Hepatocyte (in vitro differentiated cells): ENCODE data around the gene FILIP1L. TPM values are rescaled to one million over a fixed set of nuclear protein-coding genes. Genes with fewer than 3 reads are reported as not detected.

ENCODE experiments used
- DNase-seq: peaks from one replicate; pipeline ENCODE4 v3.0.0-alpha.2; 2016; ENCODE audit warnings: low spot score
- H2AFZ ChIP-seq: fragments of 200-600 bp; sonication (generic); 2 replicates; pipeline ENCODE4 v1.6.0; 2016; ENCODE audit warnings: antibody characterized with exemption, mild to moderate bottlenecking
- H3K27ac ChIP-seq: fragments of 200-600 bp; sonication (generic); 2 replicates; pipeline ENCODE4 v1.5.1; 2016; ENCODE audit warnings: mild to moderate bottlenecking
- H3K27me3 ChIP-seq: fragments of 200-600 bp; sonication (generic); 2 replicates; pipeline ENCODE4 v1.6.1; 2016
- H3K36me3 ChIP-seq: fragments of 200-600 bp; sonication (generic); replicated peaks from 2 replicates; pipeline ENCODE4 v1.5.1; 2016; ENCODE audit warnings: low read depth; ENCODE audit not compliant: insufficient read depth
- H3K4me1 ChIP-seq: fragments of 200-600 bp; sonication (generic); 2 replicates; pipeline ENCODE4 v1.5.1; 2016; ENCODE audit warnings: mild to moderate bottlenecking, moderate library complexity; ENCODE audit not compliant: insufficient read depth
- H3K4me2 ChIP-seq: fragments of 200-600 bp; sonication (generic); 2 replicates; pipeline ENCODE4 v1.6.0; 2016
- H3K4me3 ChIP-seq: fragments of 200-600 bp; sonication (generic); 2 replicates; pipeline ENCODE4 v1.5.1; 2016; ENCODE audit warnings: mild to moderate bottlenecking
- H3K79me2 ChIP-seq: fragments of 200-600 bp; sonication (generic); 2 replicates; pipeline ENCODE4 v1.6.0; 2017; ENCODE audit warnings: mild to moderate bottlenecking
- H3K9me2 ChIP-seq: fragments of 200-600 bp; sonication (generic); replicated peaks from 2 replicates; pipeline ENCODE4 v1.6.0; 2017; ENCODE audit warnings: mild to moderate bottlenecking; ENCODE audit not compliant: insufficient read depth
- H3K9me3 ChIP-seq: fragments of 200-600 bp; sonication (generic); 2 replicates; pipeline ENCODE4 v1.5.1; 2016; ENCODE audit warnings: low read depth, mild to moderate bottlenecking
- H4K20me1 ChIP-seq: fragments of 200-600 bp; sonication (generic); 2 replicates; pipeline ENCODE4 v1.6.0; 2016; ENCODE audit warnings: mild to moderate bottlenecking; ENCODE audit not compliant: insufficient read depth, poor library complexity, severe bottlenecking
- EZH2 ChIP-seq: fragments of 200-600 bp; sonication (generic); IDR thresholded peaks from 2 replicates; pipeline ENCODE4 v1.6.1; 2016; ENCODE audit warnings: antibody characterized with exemption, mild to moderate bottlenecking, borderline replicate concordance
- EZH2phosphoT487 ChIP-seq: fragments of 200-600 bp; sonication (generic); IDR thresholded peaks from one replicate; pipeline ENCODE4 v1.6.1; 2018; ENCODE audit warnings: antibody characterized with exemption, mild to moderate bottlenecking, low read depth, moderate library complexity; ENCODE audit not compliant: unreplicated experiment, severe bottlenecking
- WGBS: methylation state at CpG from one replicate; pipeline ENCODE4 v1.1.6; 2016; ENCODE audit warnings: low lambda C conversion rate; ENCODE audit errors: missing lambda C conversion rate; 5-methylcytosine and 5-hydroxymethylcytosine counted together
- polyA plus RNA-seq: library from polyadenylated mRNA; unstranded; fragments of >200 nt; fragmentation: Nextera tagmentation; extraction: Ambion mirVana; gene quantifications from 2 replicates; pipeline ENCODE4 v1.2.1, GENCODE V29; 2016
- total RNA-seq: library from RNA; depleted of rRNA; stranded (reverse); fragments of >200 nt; gene quantifications from 2 replicates; pipeline ENCODE4 v1.2.3, GENCODE V29; 2014
- TF ChIP-seq, protein P1 (sequence below): fragments of 200-600 bp; sonication (generic); IDR thresholded peaks from 2 replicates; pipeline ENCODE4 v1.5.1; 2016; ENCODE audit warnings: antibody characterized with exemption, mild to moderate bottlenecking; ENCODE audit not compliant: poor library complexity

Gene FILIP1L
- total and polyA plus RNA-seq, 2 experiments from 2014 or later: 48.2 to 49.4 TPM

- Histone ChIP-seq H3K9me2 (no peaks in the 10 kb centered on the region), H4K20me1 (no peaks in the 10 kb centered on the region), H3K27ac (no peak overlapping the region), H3K4me1 (no peaks in the 10 kb centered on the region), H3K79me2 (no peaks in the 10 kb centered on the region), H3K4me2 (no peak overlapping the region), H3K27me3 (no peaks in the 10 kb centered on the region), H3K4me3 (no peak overlapping the region), H2AFZ (no peak overlapping the region), H3K36me3 (no peaks in the 10 kb centered on the region), H3K9me3 (no peaks in the 10 kb centered on the region)
- WGBS: 94% methylated on average over 6 of the region's 6 CpGs
- no peak for DNase-seq
- TF ChIP-seq EZH2 (no peak), EZH2phosphoT487 (no peak)
- TF ChIP-seq, protein P1, sequence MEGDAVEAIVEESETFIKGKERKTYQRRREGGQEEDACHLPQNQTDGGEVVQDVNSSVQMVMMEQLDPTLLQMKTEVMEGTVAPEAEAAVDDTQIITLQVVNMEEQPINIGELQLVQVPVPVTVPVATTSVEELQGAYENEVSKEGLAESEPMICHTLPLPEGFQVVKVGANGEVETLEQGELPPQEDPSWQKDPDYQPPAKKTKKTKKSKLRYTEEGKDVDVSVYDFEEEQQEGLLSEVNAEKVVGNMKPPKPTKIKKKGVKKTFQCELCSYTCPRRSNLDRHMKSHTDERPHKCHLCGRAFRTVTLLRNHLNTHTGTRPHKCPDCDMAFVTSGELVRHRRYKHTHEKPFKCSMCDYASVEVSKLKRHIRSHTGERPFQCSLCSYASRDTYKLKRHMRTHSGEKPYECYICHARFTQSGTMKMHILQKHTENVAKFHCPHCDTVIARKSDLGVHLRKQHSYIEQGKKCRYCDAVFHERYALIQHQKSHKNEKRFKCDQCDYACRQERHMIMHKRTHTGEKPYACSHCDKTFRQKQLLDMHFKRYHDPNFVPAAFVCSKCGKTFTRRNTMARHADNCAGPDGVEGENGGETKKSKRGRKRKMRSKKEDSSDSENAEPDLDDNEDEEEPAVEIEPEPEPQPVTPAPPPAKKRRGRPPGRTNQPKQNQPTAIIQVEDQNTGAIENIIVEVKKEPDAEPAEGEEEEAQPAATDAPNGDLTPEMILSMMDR: no peak
These were observed 35.6 kb upstream of the FILIP1L start for GRCh38 chr3:100149713-100150415.

- Histone ChIP-seq H3K27me3 (no peaks in the 10 kb centered on the region), H3K36me3 (no peaks in the 10 kb centered on the region), H3K4me2 (no peak overlapping the region), H3K27ac (no peak overlapping the region), H4K20me1 (no peaks in the 10 kb centered on the region), H3K4me3 (no peak overlapping the region), H3K4me1 (no peaks in the 10 kb centered on the region), H3K79me2 (no peaks in the 10 kb centered on the region), H3K9me2 (no peaks in the 10 kb centered on the region), H2AFZ (no peak overlapping the region), H3K9me3 (no peaks in the 10 kb centered on the region)
- WGBS: 77% methylated on average over 2 of the region's 2 CpGs
- DNase-seq: no peak
- no peak for TF ChIP-seq EZH2phosphoT487
- TF ChIP-seq, protein P1: no peak
- TF ChIP-seq EZH2: no peak
These were observed 34.8 kb upstream of the FILIP1L start for GRCh38 chr3:100149130-100149529.

DNA sequence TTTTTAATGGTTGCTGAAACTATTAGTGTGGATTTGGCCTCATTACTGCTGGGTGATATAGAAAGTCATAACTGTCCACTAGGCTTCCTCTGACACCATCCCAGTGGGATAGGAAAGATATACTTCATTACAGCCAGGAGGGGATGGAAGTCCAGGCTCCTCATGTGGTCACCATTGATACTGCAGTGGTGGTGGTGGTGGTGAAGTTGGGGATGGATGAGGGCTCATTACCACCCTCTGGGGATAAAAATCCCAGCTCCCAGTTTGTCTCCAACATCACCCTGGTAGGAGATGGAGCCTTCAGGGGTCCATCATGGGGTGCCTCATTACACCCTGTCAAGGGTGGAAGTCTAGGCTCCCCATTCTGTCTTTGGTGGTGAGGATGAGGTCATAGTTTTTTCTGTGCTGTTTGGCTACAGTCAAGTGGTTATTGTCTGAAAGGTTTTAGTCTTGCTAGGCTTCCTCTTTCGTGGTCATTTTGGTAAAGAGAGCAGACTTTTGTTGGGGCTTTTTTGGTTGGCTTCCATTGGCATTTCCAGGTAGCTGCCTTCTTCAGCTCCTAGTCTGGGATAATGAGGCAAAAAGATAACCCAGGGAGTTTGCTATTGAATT lies 30.1 kb upstream of the FILIP1L start:
- TF ChIP-seq, protein P1: no peak
- TF ChIP-seq EZH2 (no peak), EZH2phosphoT487 (no peak)
- no peaks in the 10 kb centered on the region for H3K79me2 ChIP-seq
- DNase-seq: no peak

More for the DNA sequence above, 30.1 kb upstream of the FILIP1L start:
- H3K4me3 ChIP-seq: no peak overlapping the region
- H3K36me3 ChIP-seq: no peaks in the 10 kb centered on the region
- no peaks in the 10 kb centered on the region for H3K9me2 ChIP-seq
- no peak overlapping the region for H3K27ac ChIP-seq
- H3K4me1 ChIP-seq: no peaks in the 10 kb centered on the region
- no peak overlapping the region for H2AFZ ChIP-seq
- H3K27me3 ChIP-seq: no peaks in the 10 kb centered on the region
- WGBS: 93% methylated on average over 1 of the region's 1 CpG
- no peak overlapping the region for H3K4me2 ChIP-seq
- no peaks in the 10 kb centered on the region for H4K20me1 ChIP-seq
- H3K9me3 ChIP-seq: peaks cover 6% of the 10 kb centered on the region
